ENCODE measurements around the gene SLC19A1.

The SLC19A1 gene

DNA sequence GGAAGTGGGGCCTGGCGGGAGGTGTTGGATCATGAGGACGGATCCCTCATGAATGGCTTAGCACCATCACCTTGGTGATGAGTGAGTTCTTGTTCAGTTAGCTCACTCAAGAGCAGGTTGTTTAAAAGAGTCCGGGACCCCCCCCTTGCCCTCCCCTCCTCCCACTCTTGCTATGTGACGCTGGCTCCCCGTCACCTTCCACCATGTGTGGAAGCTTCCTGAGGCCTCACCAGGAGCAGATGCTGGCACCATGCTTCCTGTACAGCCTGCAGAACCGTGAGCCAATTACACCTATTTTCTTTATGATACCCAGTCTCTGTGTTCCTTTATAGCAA lies 3.0 kb upstream of the SLC19A1 start:
- no peak for DNase-seq (ENCODE audit: low read depth, low spot score)

- DNase-seq (ENCODE audit: low read depth, low spot score), result no peak
These were observed 2.4 kb upstream of the SLC19A1 start for GRCh38 chr21:45544449-45545235.

- no peak for DNase-seq (ENCODE audit: low read depth, low spot score)
These were observed 1.6 kb upstream of the SLC19A1 start for GRCh38 chr21:45543710-45544448.

DNA sequence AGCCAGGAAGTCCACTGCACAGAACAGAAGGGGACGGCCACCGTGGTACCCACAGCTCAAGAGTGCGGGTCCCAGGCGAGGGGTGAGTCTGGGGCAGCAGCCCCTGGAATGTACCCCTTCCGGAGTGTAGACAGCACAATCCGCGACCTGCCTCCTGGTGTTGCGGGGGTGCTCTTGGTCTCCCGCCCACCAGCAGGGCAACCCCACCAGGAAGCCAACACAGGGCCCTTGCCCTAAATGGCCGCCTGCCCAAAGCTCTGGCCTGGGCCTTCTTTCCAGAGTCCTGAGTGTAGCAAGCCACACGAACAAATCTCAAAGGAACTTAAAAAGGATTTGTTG lies 1.1 kb upstream of the SLC19A1 start:
- no peak for DNase-seq (ENCODE audit: low read depth, low spot score)

- no peak for DNase-seq (ENCODE audit: low read depth, low spot score)
These were observed 579 bp upstream of the SLC19A1 start for GRCh38 chr21:45542667-45543370.

DNA sequence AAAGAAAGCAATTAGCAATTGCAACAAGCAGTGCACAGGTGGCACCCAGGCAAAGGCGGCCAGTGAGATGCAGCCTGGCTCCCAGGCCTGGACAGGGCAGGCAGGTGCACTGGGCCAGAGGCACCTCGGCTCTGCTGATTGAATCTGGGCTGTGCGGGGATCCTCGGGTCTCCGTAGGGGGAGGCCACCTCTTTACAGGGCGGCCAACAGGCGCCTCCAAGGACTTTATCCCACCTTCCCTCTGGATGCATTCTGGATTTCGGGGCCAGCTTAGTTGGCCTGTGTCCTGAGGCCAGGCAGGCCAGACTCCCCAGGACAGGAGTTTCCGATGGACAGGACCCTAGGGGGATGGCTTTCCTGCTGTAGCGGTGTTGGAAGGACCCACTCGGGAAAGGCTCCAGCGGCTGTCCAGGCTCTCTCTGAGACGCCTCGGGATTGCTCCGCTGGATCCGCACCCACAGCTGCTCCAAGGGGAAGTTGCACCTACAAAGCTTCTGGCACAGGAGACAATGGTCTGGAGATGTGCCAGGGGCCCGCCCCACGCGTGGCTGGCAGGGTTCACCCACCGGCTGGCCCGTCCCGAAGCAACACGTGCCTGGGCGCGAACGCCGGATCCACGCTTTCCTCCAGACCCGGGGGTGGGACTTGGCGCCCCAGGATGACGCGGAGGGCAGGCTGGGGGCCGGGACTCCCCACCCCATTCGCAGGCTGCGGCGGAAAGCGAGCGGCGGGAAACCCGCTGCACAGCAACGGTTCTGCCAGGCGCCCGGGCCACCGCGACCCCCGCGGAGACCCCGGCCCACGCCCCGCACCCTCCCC lies 810 bp downstream of the SLC19A1 start:
- DNase-seq (ENCODE audit: low read depth, low spot score), result peak; percentile 39

DNA sequence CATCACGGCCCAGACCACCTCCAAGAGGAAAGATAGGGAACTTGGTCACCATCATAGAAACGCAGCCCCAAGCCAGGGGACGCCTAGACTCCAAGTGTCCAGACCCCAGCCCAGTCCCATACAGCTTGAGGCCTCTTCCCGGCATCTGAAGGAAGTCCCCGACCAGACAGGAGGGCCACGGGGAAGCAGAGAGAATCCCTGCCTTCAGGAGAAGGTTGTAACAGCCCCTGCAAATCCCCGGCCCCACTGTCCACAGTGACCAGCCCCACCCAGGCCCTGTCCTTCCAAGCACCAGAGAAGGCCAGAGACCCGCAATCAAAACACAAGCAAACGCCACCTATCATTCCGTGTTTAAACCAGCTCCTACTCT lies 1.7 kb downstream of the SLC19A1 start:
- no peak for DNase-seq (ENCODE audit: low read depth, low spot score)

DNA sequence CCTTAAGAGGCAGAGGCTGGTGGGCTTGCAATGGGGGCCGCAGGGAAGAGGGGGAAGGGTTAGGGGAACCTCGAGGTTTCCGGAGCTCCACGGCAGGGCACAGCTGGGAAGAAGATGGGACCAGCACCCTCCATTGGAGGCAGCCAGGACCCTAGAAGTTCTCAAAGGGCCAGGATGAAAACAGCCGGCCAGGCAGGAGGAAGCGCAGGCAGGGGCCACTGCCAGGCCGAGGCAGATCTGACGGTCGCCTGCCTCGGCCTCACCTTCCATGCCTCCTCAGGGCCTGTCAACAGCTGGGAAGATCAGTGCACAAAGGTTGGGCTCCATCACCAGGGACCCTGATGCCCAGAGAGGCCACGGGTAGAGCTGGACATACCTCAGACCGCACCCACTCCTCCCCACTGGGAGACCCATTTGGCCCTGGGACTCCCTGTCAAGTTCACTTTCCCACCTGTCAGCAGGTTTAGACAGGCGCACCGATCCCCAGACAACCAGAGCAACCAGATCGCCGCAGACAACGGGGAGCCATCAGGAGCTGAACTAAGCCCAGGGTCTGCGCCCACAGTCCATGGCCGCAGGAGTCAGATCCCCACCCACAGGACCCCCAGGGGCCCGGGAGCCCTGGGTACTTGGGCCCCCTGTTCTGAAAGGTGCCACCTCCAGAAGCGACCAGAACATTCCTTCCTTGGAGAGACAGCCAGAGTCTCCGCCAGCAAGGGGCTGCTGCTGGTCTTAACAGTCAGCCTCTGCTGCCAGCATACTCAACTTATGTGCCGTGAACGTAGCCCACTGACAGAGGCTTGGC lies 2.2 kb downstream of the SLC19A1 start:
- no peak for DNase-seq (ENCODE audit: low read depth, low spot score)

DNA sequence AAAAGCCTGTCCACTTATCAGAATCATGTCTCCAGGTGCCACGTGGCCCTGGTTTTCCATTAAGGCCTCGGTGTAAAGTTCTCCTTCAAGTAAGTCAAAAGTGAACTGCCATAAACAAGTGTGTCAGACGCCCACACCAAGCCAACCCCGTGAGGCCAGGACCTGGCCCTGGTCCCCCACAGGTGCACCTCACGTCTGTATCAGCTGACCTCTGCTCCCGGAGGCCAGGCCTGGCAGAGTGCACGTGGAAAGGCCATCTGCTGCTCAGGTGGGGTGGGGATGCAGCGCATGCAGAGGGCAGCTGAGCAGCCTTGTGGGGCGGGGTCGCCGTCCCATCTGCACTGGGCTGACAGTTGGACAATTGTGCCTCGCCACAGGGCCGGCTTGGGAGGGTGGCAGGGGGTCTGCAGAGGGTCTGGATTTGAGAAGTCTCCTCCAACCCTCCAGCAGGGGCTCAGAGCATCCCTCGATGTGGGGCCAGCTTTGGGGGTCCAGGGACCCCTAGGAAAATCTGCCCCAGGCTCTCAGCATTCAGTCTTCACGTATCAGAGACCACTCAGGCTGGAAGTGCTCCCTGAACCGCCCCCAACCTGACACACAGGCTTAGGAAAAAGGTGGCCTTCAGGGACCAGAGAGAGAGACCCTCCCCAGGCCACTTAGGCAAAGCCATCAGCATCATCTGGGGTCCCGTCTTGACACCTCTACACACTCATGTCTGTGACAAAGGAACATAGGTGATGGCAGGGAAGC lies 3.0 kb downstream of the SLC19A1 start:
- DNase-seq (ENCODE audit: low read depth, low spot score), result no peak

GRCh38 chr21:45538381-45539045 lies 3.7 kb downstream of the SLC19A1 start:
- no peak for DNase-seq (ENCODE audit: low read depth, low spot score)

GRCh38 chr21:45537746-45538291 lies 4.4 kb downstream of the SLC19A1 start:
- no peak for DNase-seq (ENCODE audit: low read depth, low spot score)

GRCh38 chr21:45537111-45537745 lies 5.0 kb downstream of the SLC19A1 start:
- no peak for DNase-seq (ENCODE audit: low read depth, low spot score)

DNA sequence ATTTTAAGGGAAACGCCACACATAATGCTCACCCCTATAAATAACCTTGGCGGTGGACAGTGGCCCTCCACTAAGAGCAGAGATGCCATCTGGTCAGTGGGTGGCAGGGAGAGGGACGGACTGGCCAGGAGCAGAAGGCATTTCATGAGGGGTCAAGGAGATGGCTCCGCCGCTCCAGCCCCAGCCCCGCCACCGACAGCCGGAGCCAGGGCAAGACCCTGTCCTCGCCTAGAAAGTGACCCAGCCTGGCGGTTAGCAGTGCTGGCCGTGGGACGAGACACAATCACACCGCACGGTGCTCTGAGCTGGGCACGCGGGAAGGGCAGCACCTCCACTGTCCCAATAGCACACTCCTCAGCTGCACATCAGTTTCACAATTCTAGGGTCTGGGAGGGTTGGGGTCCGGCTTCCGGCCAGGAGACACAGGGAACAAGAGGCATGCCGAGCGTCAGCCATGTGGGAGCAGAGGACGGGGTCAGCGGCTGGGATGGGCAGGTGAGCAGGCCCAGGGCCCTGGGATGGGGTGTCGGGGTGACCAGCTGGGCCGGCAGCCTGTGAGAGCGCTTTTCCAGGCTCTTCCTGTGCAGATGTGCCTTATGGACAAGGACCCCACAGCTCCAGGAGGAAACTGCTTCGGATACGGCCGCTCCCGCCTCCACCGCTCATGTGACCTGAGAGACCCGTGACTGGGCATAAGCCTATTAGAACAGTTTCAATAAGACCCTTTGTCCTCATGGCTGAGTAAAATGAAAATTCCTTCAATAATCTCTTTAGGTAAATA lies 5.7 kb downstream of the SLC19A1 start:
- no peak for DNase-seq (ENCODE audit: low read depth, low spot score)

GRCh38 chr21:45535341-45536081 lies 6.7 kb downstream of the SLC19A1 start:
- DNase-seq (ENCODE audit: low read depth, low spot score), result no peak

- no peak for DNase-seq (ENCODE audit: low read depth, low spot score)
These were observed 7.5 kb downstream of the SLC19A1 start for GRCh38 chr21:45534636-45535331.

DNA sequence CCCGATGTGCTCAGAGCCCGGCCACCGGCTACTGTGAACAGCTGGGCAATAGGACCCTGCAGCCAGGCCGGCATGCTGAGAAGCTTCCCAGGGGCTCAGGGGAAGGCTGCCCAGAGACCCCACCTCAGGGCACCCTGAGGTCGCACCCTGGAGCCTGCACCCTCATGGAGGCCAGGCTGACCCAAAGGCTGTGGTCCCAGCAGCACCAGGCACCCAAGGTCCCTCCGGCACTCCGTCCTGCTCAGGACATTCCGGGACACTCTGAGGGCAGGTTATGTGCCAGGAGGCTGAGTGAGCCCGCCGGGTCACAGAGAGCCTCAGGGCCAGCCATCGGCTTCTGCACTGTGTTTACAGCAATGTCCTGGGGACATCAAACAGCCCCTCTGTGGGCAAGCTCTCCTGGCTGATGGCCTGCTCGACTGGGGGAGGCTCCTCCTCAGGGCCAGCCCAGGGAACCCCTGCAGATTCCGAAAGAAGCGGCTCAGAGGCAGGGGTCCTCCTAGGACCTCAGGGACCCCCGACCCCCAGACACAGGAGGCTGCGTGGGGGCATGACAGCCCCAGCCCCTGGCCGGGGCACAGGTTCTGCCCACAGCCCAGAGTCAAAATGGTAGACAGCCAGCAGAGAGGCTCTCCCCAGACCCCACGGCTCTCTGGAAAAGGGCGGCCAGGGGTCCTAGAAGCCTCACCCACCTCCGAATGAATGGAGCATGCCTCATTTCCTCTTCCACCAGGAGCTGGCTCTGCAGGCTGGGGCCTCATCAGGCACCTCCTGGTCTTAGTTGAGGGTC lies 8.2 kb downstream of the SLC19A1 start:
- DNase-seq (ENCODE audit: low read depth, low spot score), result no peak
